OCI-LY1 (cell line): ENCODE data around the gene STK32B.

Experiments used
- EZH2 ChIP-seq: fragments of 200-600 bp; sonication (generic), shearing (Covaris generic); IDR thresholded peaks from 2 replicates; pipeline ENCODE4 v1.8.0; 2017; ENCODE audit warnings: borderline replicate concordance, mixed run types, mild to moderate bottlenecking, antibody characterized with exemption, low read length, moderate library complexity, mixed read lengths
- TF ChIP-seq, protein P1 (sequence below): fragments of 200-600 bp; sonication (generic), shearing (Covaris generic); IDR thresholded peaks from 2 replicates; pipeline ENCODE4 v1.5.1; 2017; ENCODE audit warnings: mild to moderate bottlenecking, antibody characterized with exemption, low read length, moderate library complexity, mixed read lengths

DNA sequence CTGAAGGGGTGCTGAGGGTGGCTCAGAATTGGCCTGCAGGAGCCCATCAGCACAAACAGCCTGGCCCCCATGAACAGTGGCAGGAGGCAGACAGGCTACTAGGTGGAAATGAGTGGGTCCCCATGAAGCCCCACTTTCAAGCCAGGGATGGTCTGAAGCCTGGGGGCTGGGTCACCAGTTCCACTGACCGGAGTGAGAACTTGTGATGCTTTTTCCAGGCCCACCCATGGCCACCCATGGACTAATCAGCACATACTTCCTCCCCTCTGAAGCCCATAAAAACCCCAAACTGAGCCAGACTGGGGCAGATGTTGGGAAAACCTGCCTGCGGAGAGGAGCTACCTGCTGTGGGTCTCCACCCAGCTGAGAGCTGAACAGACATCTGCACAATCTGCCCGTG, 372.9 kb downstream of the STK32B start:
- TF ChIP-seq, protein P1, sequence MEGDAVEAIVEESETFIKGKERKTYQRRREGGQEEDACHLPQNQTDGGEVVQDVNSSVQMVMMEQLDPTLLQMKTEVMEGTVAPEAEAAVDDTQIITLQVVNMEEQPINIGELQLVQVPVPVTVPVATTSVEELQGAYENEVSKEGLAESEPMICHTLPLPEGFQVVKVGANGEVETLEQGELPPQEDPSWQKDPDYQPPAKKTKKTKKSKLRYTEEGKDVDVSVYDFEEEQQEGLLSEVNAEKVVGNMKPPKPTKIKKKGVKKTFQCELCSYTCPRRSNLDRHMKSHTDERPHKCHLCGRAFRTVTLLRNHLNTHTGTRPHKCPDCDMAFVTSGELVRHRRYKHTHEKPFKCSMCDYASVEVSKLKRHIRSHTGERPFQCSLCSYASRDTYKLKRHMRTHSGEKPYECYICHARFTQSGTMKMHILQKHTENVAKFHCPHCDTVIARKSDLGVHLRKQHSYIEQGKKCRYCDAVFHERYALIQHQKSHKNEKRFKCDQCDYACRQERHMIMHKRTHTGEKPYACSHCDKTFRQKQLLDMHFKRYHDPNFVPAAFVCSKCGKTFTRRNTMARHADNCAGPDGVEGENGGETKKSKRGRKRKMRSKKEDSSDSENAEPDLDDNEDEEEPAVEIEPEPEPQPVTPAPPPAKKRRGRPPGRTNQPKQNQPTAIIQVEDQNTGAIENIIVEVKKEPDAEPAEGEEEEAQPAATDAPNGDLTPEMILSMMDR = no peak
- no peak for TF ChIP-seq EZH2
